Medulla oblongata (tissue), 1 donor: ENCODE results near the gene TNFRSF8.

ENCODE experiments used
- DNase-seq: peaks from one replicate; pipeline ENCODE4 v3.0.0-alpha.2; 2015; ENCODE audit errors: extremely low spot score

Gene TNFRSF8

GRCh38 chr1:12174924-12175810, 112.1 kb downstream of the TNFRSF8 start:
- DNase-seq, result peak; percentile 27

GRCh38 chr1:12176298-12177118, 113.4 kb downstream of the TNFRSF8 start:
- DNase-seq, result no peak

GRCh38 chr1:12177156-12177998, 114.3 kb downstream of the TNFRSF8 start:
- no peak for DNase-seq

GRCh38 chr1:12177999-12178441, 114.9 kb downstream of the TNFRSF8 start:
- no peak for DNase-seq

GRCh38 chr1:12178511-12178910, 115.4 kb downstream of the TNFRSF8 start:
- no peak for DNase-seq

- no peak for DNase-seq
These were observed 116.0 kb downstream of the TNFRSF8 start for GRCh38 chr1:12179111-12179519.

- DNase-seq, result no peak
These were observed 116.6 kb downstream of the TNFRSF8 start for GRCh38 chr1:12179676-12180075.

- peak; percentile 85 for DNase-seq
These were observed 117.2 kb downstream of the TNFRSF8 start for GRCh38 chr1:12180315-12180714.

- DNase-seq, result no peak
These were observed 117.8 kb downstream of the TNFRSF8 start for GRCh38 chr1:12180903-12181302.

GRCh38 chr1:12181568-12181967, 118.5 kb downstream of the TNFRSF8 start:
- DNase-seq, result no peak

GRCh38 chr1:12182410-12182984, 119.4 kb downstream of the TNFRSF8 start:
- DNase-seq, result no peak

- DNase-seq, result no peak
These were observed 120.1 kb downstream of the TNFRSF8 start for GRCh38 chr1:12183095-12183794.

- DNase-seq, result peak; percentile 89
These were observed 121.0 kb downstream of the TNFRSF8 start for GRCh38 chr1:12184008-12184681.

GRCh38 chr1:12185036-12185917, 122.2 kb downstream of the TNFRSF8 start:
- no peak for DNase-seq

GRCh38 chr1:12185918-12186678, 123.0 kb downstream of the TNFRSF8 start:
- no peak for DNase-seq

- DNase-seq, result no peak
These were observed 123.5 kb downstream of the TNFRSF8 start for GRCh38 chr1:12186679-12186985.

- no peak for DNase-seq
These were observed 125.0 kb downstream of the TNFRSF8 start for GRCh38 chr1:12188115-12188514.

GRCh38 chr1:12188657-12189327, 125.7 kb downstream of the TNFRSF8 start:
- no peak for DNase-seq
